H9 (cell line): ENCODE data around the gene GLI2. TPM values are rescaled to one million over a fixed set of nuclear protein-coding genes. Genes with fewer than 3 reads are reported as not detected.

Experiments
- DNase-seq: peaks from one replicate; pipeline ENCODE4 v3.0.0-alpha.2; 2017
- H2AFZ ChIP-seq: one replicate; pipeline ENCODE4 v1.6.1; 2013; ENCODE audit warnings: mild to moderate bottlenecking, low read length, control low read depth, moderate library complexity
- H2AK5ac ChIP-seq: 2 replicates; pipeline ENCODE4 v1.6.1; 2013; ENCODE audit warnings: low read length, control low read depth, mixed read lengths; ENCODE audit not compliant: insufficient read length
- H2BK120ac ChIP-seq: one replicate; pipeline ENCODE4 v1.6.1; 2013; ENCODE audit warnings: low read depth, mild to moderate bottlenecking, low read length, control low read depth, inconsistent platforms; ENCODE audit not compliant: poor library complexity, severe bottlenecking
- H2BK12ac ChIP-seq: 2 replicates; pipeline ENCODE4 v1.6.1; 2013; ENCODE audit warnings: low read length, control low read depth, mixed read lengths, low read depth; ENCODE audit not compliant: insufficient read length
- H2BK15ac ChIP-seq: 2 replicates; pipeline ENCODE4 v1.6.1; 2013; ENCODE audit warnings: low read depth, low read length, control low read depth
- H2BK20ac ChIP-seq: one replicate; pipeline ENCODE4 v1.6.1; 2013; ENCODE audit warnings: low read depth, mild to moderate bottlenecking, low read length, control low read depth, inconsistent platforms; ENCODE audit not compliant: poor library complexity, severe bottlenecking
- H2BK5ac ChIP-seq: 2 replicates; pipeline ENCODE4 v1.6.1; 2013; ENCODE audit warnings: low read length, control low read depth, mixed read lengths; ENCODE audit not compliant: insufficient read length
- H3K14ac ChIP-seq: 2 replicates; pipeline ENCODE4 v1.6.1; 2013; ENCODE audit warnings: low read length, control low read depth; ENCODE audit not compliant: insufficient read depth
- H3K18ac ChIP-seq: 2 replicates; pipeline ENCODE4 v1.6.1; 2013; ENCODE audit warnings: low read depth, mild to moderate bottlenecking, mixed read lengths, low read length, control low read depth; ENCODE audit not compliant: insufficient read length
- H3K23ac ChIP-seq: 2 replicates; pipeline ENCODE4 v1.6.1; 2013; ENCODE audit warnings: low read length, control low read depth, mixed read lengths, low read depth; ENCODE audit not compliant: insufficient read length
- H3K23me2 ChIP-seq: 2 replicates; pipeline ENCODE4 v1.6.1; 2013; ENCODE audit warnings: low read depth, mild to moderate bottlenecking, mixed read lengths, low read length, control low read depth; ENCODE audit not compliant: insufficient read length, poor library complexity, severe bottlenecking
- H3K27ac ChIP-seq: 2 replicates; pipeline ENCODE4 v1.5.1; 2013; ENCODE audit warnings: low read length, control low read depth, mixed read lengths, low read depth; ENCODE audit not compliant: insufficient read length
- H3K27me3 ChIP-seq: 2 replicates; pipeline ENCODE4 v1.6.1; 2013; ENCODE audit warnings: low read length, control low read depth, inconsistent platforms; ENCODE audit not compliant: insufficient read depth
- H3K4ac ChIP-seq: 2 replicates; pipeline ENCODE4 v1.6.1; 2013; ENCODE audit warnings: low read depth, mild to moderate bottlenecking, control low read depth, inconsistent platforms, low read length, moderate library complexity
- H3K4me1 ChIP-seq: 2 replicates; pipeline ENCODE4 v1.6.1; 2013; ENCODE audit warnings: low read length, control low read depth, inconsistent platforms; ENCODE audit not compliant: insufficient read depth
- H3K4me2 ChIP-seq: 2 replicates; pipeline ENCODE4 v1.6.1; 2013; ENCODE audit warnings: low read length, control low read depth, mixed read lengths; ENCODE audit not compliant: insufficient read length, insufficient read depth
- H3K56ac ChIP-seq: 2 replicates; pipeline ENCODE4 v1.6.1; 2013; ENCODE audit warnings: low read depth, mild to moderate bottlenecking, mixed read lengths, low read length, control low read depth; ENCODE audit not compliant: insufficient read length
- H3K79me1 ChIP-seq: 2 replicates; pipeline ENCODE4 v1.6.1; 2013; ENCODE audit warnings: low read depth, mild to moderate bottlenecking, moderate library complexity, low read length, control low read depth, inconsistent platforms; ENCODE audit not compliant: insufficient read depth, poor library complexity, severe bottlenecking
- H3K79me2 ChIP-seq: 2 replicates; pipeline ENCODE4 v1.6.1; 2013; ENCODE audit warnings: low read length, control low read depth, inconsistent platforms; ENCODE audit not compliant: insufficient read depth
- H3K9ac ChIP-seq: 2 replicates; pipeline ENCODE4 v1.6.1; 2013; ENCODE audit warnings: low read length, control low read depth, mixed read lengths; ENCODE audit not compliant: insufficient read length; ENCODE audit errors: extremely low read depth
- H3K9me3 ChIP-seq: one replicate; pipeline ENCODE4 v1.6.1; 2013; ENCODE audit warnings: low read depth, low read length, inconsistent platforms; ENCODE audit not compliant: control insufficient read depth
- H3T11ph ChIP-seq: one replicate; pipeline ENCODE4 v1.6.1; 2013; ENCODE audit warnings: mild to moderate bottlenecking, low read length, control low read depth, inconsistent platforms
- H4K20me1 ChIP-seq: one replicate; pipeline ENCODE4 v1.6.1; 2013; ENCODE audit not compliant: control insufficient read depth, insufficient read length, insufficient read depth
- H4K5ac ChIP-seq: 2 replicates; pipeline ENCODE4 v1.6.1; 2013; ENCODE audit warnings: low read depth, mild to moderate bottlenecking, mixed read lengths, low read length, control low read depth; ENCODE audit not compliant: insufficient read length
- H4K8ac ChIP-seq: replicated peaks from 2 replicates; pipeline ENCODE4 v1.6.1; 2013; ENCODE audit warnings: low read length, control low read depth, mixed read lengths, low read depth; ENCODE audit not compliant: insufficient read length
- H4K91ac ChIP-seq: 2 replicates; pipeline ENCODE4 v1.6.1; 2013; ENCODE audit warnings: low read depth, mild to moderate bottlenecking, moderate library complexity, mixed read lengths, low read length, control low read depth; ENCODE audit not compliant: insufficient read length
- H3K27ac Mint-ChIP-seq, 3 experiments: 2 replicates in 2 of 3; 3 replicates in 1 of 3; pipeline ENCODE4 v1.8.0; 2020 to 2021; ENCODE audit warnings: mixed read lengths in 3 of 3, mild to moderate bottlenecking in 1 of 3, moderate library complexity in 1 of 3
- H3K27me3 Mint-ChIP-seq: 2 replicates; pipeline ENCODE4 v1.8.0; 2021; ENCODE audit warnings: low read depth, mild to moderate bottlenecking, moderate library complexity, mixed read lengths
- H3K36me3 Mint-ChIP-seq, 3 experiments: 2 replicates in 2 of 3; 3 replicates in 1 of 3; pipeline ENCODE4 v1.8.0; 2020 to 2021; ENCODE audit warnings: low read depth in 3 of 3, mixed read lengths in 3 of 3; ENCODE audit not compliant: insufficient read depth in 1 of 3
- H3K4me1 Mint-ChIP-seq, 2 experiments: 2 replicates each; pipeline ENCODE4 v1.8.0; 2020; ENCODE audit warnings: mixed read lengths in 2 of 2
- H3K4me3 Mint-ChIP-seq, 2 experiments: 2 replicates in 1 of 2; 3 replicates in 1 of 2; pipeline ENCODE4 v1.8.0; 2020 to 2021; ENCODE audit warnings: mild to moderate bottlenecking in 2 of 2, mixed read lengths in 2 of 2, moderate library complexity in 1 of 2
- H3K9me3 Mint-ChIP-seq, 2 experiments: 2 replicates in 1 of 2; 3 replicates in 1 of 2; pipeline ENCODE4 v1.8.0; 2020; ENCODE audit warnings: mild to moderate bottlenecking in 2 of 2, mixed read lengths in 2 of 2, moderate library complexity in 1 of 2
- CTCF ChIP-seq: fragments of 200-600 bp; sonication (generic); conservative IDR thresholded peaks from 3 replicates; pipeline ENCODE4 v1.8.0; 2021; ENCODE audit warnings: antibody characterized with exemption, mild to moderate bottlenecking
- WGBS: extraction: QIAGEN DNeasy Blood & Tissue Kit; methylation state at CpG from one replicate; pipeline ENCODE4 v1.1.7; 2013; ENCODE audit warnings: missing lambda C conversion rate, low lambda C conversion rate, mixed read lengths; ENCODE audit not compliant: insufficient read length; ENCODE audit errors: extremely low coverage; 5-methylcytosine and 5-hydroxymethylcytosine counted together
- total RNA-seq: library from RNA; stranded (reverse); gene quantifications from 2 replicates; pipeline ENCODE4 v1.2.1, GENCODE V29; 2021

GLI2 gene
- total RNA-seq, 1 experiment from 2014 or later, result 56.7 TPM

GRCh38 chr2:120720746-120721375, 14.8 kb upstream of the GLI2 start:
- WGBS, result no CpG with 5 or more reads among the region's 8 CpGs
- Mint-ChIP-seq H3K4me3 (no peak overlapping the region), H3K36me3 (peaks cover 0 to 14% (median 4%) of the 10 kb centered on the region in 3 experiments; a peak in 5 of 7 replicates), H3K27me3 (peaks cover 79% of the 10 kb centered on the region), H3K9me3 (peaks cover 11 to 16% of the 10 kb centered on the region in 2 experiments), H3K27ac (no peak overlapping the region), H3K4me1 (peaks cover 23 to 24% of the 10 kb centered on the region in 2 experiments)
- no peak overlapping the region for H3K4ac ChIP-seq
- H2BK20ac ChIP-seq, result no peak overlapping the region
- no peak overlapping the region for H4K8ac ChIP-seq
- H2BK5ac ChIP-seq, result no peak overlapping the region
- no peak overlapping the region for H3K56ac ChIP-seq
- H2AK5ac ChIP-seq, result no peak overlapping the region
- no peak overlapping the region for H3K4me2 ChIP-seq
- no peak overlapping the region for H4K5ac ChIP-seq
- peaks cover 2% of the 10 kb centered on the region; the same call in 1 of the 2 replicates for H3K27me3 ChIP-seq
- no peaks in the 10 kb centered on the region for H4K20me1 ChIP-seq
- no peak overlapping the region for H3T11ph ChIP-seq
- H4K91ac ChIP-seq, result no peak overlapping the region
- no peak overlapping the region for H3K9ac ChIP-seq
- H3K4me1 ChIP-seq, result peaks cover 6% of the 10 kb centered on the region; the same call in 1 of the 2 replicates
- no peak overlapping the region for H3K27ac ChIP-seq
- no peak overlapping the region for H3K18ac ChIP-seq
- no peak overlapping the region for H2BK12ac ChIP-seq
- TF ChIP-seq CTCF, result no peak
- H3K79me1 ChIP-seq, result no peaks in the 10 kb centered on the region
- H2BK120ac ChIP-seq, result no peak overlapping the region
- H3K9me3 ChIP-seq, result no peaks in the 10 kb centered on the region
- H3K79me2 ChIP-seq, result no peaks in the 10 kb centered on the region
- peak; percentile 20 for DNase-seq
- no peaks in the 10 kb centered on the region for H3K23me2 ChIP-seq
- H2AFZ ChIP-seq, result no peak overlapping the region
- no peak overlapping the region for H3K23ac ChIP-seq
- no peak overlapping the region for H3K14ac ChIP-seq
- H2BK15ac ChIP-seq, result no peak overlapping the region
